GM18858 (cell line): ENCODE data around the gene SMPD4.
A peak's percentile ranks its signal among the peaks of the same experiment; 100 is the strongest.
"Not testable (repeated sequence)": the region's sequence is repeated elsewhere in the genome, so short reads cannot be mapped to it uniquely, and the experiment has no call there.

ENCODE experiments used
- ATAC-seq: cut with Tn5 transposase; IDR thresholded peaks from one replicate; pipeline ENCODE4 v1.9.1; 2021; ENCODE audit not compliant: unreplicated experiment

Gene SMPD4

GRCh38 chr2:130187268-130187667 lies 5.9 kb upstream of the SMPD4 start:
- no peak for ATAC-seq

DNA sequence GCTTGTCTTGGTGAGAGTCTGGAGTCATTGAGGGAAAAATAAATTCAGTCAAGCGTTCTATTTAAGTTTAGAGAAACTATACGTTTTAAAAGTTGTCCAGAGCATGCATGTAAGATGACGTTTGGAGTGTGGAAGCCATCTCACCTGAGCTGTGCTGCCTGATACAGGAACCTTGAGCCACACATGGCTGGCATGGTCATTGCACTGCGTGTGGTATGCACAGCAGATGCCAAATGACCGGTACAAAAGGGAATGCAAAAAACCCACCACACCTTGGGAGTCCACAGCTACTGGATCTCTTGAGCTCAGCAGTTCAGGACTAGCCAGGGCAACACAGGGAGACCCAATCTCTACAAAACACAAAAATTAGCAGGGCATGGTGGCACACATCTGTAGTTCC lies 5.0 kb upstream of the SMPD4 start:
- no peak for ATAC-seq

DNA sequence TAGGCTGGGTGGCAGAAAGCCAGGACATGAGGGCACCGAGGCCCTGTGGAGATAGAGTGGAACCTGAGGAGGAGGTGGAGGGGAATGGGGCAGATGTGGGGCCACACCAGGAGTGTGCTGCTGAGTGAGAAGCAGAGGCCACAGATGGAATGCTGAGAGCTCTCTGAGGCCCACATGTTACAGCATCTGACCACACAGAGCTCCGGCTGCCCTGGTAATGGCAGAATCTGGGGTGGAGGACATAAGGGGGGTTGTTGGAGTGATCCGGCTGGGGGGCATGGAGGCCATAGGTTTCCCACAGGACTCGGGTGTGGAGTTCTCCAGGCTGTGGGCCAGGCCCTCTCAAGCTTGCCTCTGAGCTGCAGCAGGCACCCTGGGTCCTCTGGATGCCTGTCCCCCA lies 4.5 kb upstream of the SMPD4 start:
- ATAC-seq: no peak

DNA sequence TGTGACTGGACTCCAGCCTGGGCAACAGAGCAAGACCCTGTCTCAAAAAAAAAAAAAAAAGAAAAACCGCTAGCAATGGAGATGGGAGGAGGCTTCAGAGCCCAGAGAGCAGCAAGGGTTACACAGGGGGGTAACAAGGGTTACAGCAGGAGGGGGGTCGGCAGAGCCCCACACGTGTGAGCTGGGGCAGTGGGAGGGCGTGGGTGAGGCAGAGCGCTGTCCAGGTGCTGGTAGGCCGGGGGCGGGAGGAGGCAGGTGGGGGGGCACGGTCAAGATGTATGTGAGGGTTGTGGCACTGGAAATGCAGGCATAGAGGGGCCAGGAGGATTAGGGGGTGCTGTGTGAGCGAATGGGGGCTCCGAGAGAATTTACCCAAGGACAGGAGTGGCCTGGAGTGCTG lies 4.0 kb upstream of the SMPD4 start:
- no peak for ATAC-seq

DNA sequence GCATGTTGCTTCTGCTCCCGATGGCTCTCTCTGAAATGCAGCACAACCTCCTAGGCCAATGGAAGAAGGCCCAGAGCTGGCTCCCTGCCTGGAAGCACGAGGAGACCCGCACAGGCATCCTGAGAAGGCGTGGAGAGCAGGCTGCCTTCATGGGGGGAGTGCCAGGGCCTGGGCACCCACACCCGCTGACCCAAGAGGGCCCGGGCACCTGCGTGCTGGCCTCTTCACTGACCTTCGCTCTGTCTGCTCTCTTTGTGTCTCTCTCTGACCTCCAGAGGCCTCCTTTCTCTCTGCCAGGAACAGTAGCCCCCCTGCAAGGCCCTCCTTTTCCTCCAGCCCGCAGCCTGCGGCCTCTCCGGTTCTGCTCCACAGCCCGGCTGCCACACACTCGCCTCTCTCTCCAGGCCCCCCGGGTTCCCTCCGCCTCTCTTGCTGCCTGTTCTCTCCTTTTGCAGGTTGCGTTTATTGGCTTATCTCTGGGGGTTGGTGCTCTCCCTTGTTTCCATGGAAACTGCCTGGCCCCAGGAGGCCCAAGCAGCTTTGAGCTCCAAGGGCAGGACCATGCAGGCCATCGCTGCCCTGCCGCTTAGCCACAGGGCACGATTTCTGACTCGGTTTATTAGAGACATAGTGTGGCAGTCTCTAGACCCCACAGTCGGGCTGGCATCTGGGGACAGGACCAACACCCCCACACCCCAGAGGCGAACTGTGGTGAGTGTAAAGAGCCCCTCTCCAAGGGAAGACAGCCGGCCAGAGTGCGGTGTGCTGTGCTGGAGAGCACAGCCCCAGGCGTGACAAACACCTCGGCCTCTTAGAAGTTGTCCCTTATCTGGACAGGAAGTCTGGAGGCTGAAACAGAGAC lies 2.3 kb upstream of the SMPD4 start:
- no peak for ATAC-seq

DNA sequence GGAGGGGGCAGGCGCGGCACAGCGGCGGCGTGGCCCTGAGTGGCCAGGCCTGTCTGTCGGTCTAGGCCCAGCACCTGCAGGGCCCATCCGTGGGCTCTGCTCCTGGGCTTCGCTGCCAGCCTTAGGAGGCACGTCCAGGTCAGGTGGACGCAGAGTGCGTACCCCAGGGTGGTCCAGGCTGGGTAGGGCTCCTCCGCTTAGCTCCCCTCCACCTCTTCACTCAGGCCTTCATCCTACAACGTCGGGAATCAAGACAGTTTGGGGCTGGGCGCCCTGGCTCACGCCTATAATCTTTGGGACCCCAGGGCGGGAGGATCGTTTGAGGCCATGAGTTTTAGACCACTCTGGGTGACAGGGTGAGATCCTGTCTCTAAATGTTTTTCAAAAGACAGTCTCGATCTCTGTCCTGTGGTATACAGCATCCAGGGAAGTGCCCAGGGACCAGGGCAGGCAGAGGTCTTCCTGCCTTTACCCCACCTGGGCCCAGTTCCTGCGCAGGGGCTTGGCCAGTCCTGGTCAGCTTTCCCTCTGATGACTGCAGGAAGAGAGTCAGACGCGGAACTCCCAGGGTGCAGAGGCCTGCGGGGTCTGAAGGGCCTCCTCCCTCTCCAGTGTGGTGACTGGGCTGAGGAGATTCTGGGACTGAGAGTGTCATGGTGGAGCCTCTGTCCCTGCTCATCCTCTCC lies 1.6 kb upstream of the SMPD4 start:
- peak; percentile 8 for ATAC-seq

GRCh38 chr2:130181880-130182682 lies 679 bp upstream of the SMPD4 start, which contains the start of gene MZT2B:
MZT2B (plus strand) TSS chr2:130182262; CDS start chr2:130182283, 21 bp downstream.
- ATAC-seq: peak; percentile 67

GRCh38 chr2:130180404-130181324 lies 738 bp downstream of the SMPD4 start:
- ATAC-seq: not testable (repeated sequence)

DNA sequence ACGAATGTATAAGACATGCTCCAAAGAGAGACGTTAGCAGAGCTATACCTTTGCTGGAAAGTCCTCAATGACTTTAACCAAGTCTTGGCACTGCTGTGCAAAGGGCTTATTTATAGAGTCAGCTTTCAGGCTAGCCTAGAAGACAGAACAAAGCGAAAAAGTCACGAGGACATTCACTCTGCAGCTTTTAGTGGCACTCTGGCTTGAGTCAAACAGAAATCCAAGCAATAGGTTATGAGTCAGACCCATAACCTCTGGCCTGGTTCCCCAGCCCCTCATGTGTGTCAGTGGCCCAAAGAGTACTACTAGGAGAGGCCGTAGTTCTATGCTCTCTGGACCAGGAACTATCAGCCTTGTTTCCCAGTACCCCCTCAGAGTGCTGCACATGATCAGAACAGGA lies 6.5 kb downstream of the SMPD4 start:
- ATAC-seq: peak; percentile 63

DNA sequence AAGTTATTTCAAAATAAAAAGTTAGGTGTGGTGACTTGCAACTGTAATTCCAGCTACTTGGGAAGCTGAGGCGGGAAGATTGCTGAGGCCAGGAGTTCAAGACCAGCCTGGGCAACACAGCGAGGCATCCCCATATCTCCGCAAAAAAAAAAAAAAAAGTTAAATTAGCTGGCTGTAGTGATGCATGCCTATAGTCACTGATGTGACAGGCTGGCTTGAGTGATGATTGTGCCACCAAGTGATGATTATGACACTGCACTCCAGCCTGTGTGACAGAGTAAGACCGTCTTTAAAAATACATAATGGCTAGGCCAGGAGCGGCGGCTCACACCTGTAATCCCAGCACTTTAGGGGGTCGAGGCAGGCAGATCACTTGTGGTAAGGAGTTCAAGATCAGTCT lies 11.5 kb downstream of the SMPD4 start:
- ATAC-seq: no peak

DNA sequence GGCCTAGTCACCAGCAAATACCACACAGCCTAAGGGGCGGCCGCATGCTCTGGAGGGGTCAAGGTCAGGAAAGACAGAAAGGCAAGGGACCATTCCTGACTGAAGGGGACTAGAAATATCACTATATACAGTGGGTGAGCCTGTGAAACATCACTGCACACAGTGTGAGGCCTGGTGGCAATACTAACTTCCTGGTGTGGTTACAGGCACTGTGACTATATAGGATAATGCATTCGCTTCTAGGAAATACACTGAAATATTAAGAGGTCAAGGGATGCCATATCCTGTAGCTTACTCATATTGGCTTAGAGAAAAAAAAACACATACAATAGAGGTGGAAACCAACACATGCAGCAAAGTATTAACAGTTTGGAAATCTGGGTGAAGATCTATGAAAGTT lies 12.2 kb downstream of the SMPD4 start:
- ATAC-seq: not testable (repeated sequence)

DNA sequence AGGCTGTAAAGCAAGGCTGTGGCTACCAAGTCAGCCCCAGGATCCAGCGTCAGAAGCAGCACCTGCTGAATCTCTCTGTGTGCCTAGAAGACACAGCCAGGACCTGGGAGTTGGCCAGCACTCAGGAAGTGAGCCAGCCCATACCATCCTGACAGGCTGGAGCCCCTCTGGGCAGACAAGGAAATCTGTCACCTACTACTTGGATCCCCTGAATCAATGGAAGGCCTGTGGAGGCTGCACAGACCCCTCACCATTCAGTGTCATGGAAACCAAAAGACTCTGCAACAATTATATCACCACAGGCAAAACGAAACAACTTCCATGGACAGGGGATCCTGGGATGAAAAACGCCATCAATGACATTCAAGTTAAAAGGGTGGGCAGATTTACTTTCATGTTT lies 14.8 kb downstream of the SMPD4 start:
- ATAC-seq: not testable (repeated sequence)

DNA sequence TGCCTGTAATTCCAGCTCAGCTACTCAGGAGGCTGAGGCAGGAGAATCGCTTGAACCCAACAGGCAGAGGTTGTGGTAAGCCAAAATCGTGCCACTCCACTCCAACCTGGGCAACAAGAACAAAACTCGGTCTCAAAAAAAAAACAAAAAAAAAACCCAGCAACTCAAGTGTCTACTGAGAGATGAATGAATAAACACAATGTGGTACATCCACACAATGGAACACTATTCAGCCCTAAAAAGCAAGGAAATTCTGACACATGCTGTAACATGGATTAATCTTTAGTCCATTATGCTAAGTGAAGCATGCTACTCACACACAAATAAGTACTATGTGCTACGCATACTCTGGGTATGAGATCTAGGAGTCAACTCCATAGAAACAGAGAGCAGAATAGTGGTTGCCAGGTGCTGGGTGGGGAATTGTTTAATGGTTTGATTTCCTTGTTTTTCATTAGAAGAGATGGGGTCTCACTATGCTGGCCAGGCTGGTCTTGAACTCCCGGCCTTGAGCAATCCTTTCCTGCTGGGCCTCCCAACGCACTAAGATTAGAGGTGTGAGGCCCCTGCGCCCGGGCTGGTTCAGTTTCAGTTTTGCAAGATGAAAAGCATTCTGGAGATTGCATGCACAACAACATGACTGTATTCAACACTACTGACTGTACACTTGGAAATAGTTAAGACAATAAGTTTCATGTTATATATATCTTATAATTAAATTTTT lies 15.9 kb downstream of the SMPD4 start:
- no peak for ATAC-seq

GRCh38 chr2:130162968-130163367 lies 18.4 kb downstream of the SMPD4 start:
- no peak for ATAC-seq

GRCh38 chr2:130162486-130162885 lies 18.9 kb downstream of the SMPD4 start:
- ATAC-seq: not testable (repeated sequence)

DNA sequence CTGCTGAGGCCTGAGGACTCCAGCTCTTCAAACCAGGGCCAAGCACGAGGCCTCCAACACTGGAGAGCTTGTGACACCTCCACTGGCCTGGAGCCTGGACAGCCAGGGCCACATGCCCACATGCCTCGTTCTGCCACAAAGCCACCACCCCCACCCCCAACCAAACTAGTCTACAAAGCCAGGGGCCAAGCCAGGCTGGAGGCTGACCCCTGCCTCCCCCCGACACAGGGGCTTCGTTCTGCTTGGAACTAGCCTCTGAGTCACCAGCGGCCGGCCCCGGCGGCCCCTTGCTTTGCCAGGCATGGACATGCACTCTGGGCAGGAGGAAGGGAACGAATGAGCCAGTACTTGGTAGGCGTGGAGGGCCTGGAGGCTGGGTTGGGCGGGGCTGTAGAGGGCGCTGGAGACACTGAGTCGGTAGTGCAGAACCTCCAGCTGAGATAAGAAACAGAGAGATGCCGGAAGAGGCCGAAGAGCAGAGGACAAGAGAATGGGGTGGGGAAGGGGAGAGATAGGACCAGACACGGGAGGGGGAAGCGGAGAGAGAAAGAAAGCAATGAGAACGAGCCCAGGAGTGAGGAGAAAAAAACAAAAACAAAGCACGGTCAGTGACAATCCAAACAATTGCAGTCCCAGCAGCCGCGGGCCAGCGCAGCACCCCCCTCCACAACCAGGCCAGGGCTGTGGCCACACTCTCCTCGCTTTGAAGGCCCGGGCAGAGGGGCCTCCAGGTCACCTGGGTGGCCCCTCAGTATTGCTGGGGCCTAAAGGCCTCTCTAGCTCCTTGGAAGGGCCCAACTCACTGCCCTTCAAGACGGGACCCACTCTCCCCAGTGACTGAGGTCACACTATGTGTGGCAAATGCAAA lies 20.3 kb downstream of the SMPD4 start:
- not testable (repeated sequence) for ATAC-seq

DNA sequence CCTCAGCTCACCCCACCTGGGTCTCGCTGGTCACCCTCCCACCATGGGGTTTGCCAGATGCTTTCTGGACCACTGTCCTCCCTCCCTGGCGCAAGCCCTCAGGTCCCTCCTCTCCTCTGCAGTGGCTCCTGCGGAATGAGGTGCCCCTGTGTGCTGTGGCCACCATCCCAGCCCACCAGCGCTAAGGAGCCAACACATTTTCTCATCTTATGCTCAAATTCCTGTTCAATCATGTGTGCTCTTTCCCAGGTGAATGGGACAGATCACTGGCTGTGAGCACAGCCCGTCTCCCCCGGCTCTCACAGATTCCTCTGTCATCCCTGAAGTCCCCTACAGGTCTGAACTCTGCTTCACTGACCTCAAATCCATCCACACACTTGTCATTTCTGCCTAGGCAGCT lies 21.3 kb downstream of the SMPD4 start:
- ATAC-seq: no peak

GRCh38 chr2:130159376-130159775 lies 22.0 kb downstream of the SMPD4 start:
- not testable (repeated sequence) for ATAC-seq

DNA sequence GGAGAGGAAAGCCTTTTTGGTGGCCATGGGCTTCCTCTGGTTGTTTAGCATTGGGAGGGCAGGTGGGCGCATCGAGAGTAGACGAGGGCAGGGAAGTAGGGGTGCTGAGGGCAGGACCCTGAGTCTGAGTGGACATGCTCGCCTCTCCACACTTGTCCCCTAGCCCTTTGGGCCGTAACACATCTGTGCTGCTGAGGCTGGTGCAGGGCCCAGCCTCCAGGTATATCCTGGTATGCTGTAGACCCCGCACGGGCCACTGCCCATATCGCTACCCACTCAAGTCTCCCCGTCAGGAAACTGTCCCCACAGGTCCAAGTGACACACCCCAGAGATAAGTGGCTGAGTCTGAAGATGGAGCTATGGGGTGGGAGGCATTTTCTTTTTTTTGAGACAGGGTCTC lies 22.8 kb downstream of the SMPD4 start:
- ATAC-seq: no peak
